M059J (cell line): ENCODE data around the gene TRIM10. TPM values are rescaled to one million over a fixed set of nuclear protein-coding genes. Genes with fewer than 3 reads are reported as not detected.

Source experiments
- total RNA-seq: library from RNA; depleted of rRNA; stranded (reverse); fragments of >200 nt; shearing (Covaris generic); gene quantifications from 2 replicates; pipeline ENCODE4 v1.2.3, GENCODE V29; 2014; rRNA removed

The TRIM10 gene
- total RNA-seq, 1 experiment from 2014 or later = not detected

Other genes with a start within 250 kb of the TRIM10 start
- gene HLA-A, start 218.7 kb downstream of the TRIM10 start, total RNA-seq = 1,733 and 2,135 TPM in 2 replicates
- 34.4 and 47.3 TPM in 2 replicates for gene POLR1H, start 99.9 kb downstream of the TRIM10 start, total RNA-seq
- gene PPP1R11, start 94.0 kb downstream of the TRIM10 start, total RNA-seq = 105 and 112 TPM in 2 replicates
- 0.20 TPM in 1 of 2 replicates, not detected in the other for gene RNF39, start 85.4 kb downstream of the TRIM10 start, total RNA-seq
- gene TRIM31, start 48.1 kb downstream of the TRIM10 start, total RNA-seq = not detected in 2 replicates
- gene TRIM40, start 25.1 kb downstream of the TRIM10 start, total RNA-seq = not detected in 2 replicates
- gene TRIM15, start 2.3 kb upstream of the TRIM10 start, total RNA-seq = not detected in 2 replicates
- 90.0 and 111 TPM in 2 replicates for gene TRIM26, start 52.2 kb upstream of the TRIM10 start, total RNA-seq
- 18.0 and 26.8 TPM in 2 replicates for gene TRIM39, start 165.7 kb upstream of the TRIM10 start, total RNA-seq
- 106 and 156 TPM in 2 replicates for gene RPP21, start 183.9 kb upstream of the TRIM10 start, total RNA-seq